Transverse colon (tissue), 3 donors: ENCODE results near the gene SGMS2.

Experiments used
- CTCF ChIP-seq, 5 experiments: fragments of 200-600 bp in 3 of 5; fragments of 450-650 bp in 2 of 5; sonication (generic) in 3 of 5; IDR thresholded peaks; 1 replicate in 2 of 5; 2 replicates in 3 of 5; pipeline ENCODE4 v1.5.1; 2016 to 2017; ENCODE audit warnings: antibody characterized with exemption in 5 of 5, inconsistent platforms in 3 of 5, mild to moderate bottlenecking in 2 of 5, moderate library complexity in 1 of 5
- EP300 ChIP-seq: sonication (generic); formaldehyde crosslinking; IDR thresholded peaks from one replicate; pipeline ENCODE4 v1.6.1; 2017; ENCODE audit warnings: antibody characterized with exemption, low read depth
- POLR2A ChIP-seq: fragments of 450-650 bp; IDR thresholded peaks from one replicate; pipeline ENCODE4 v1.6.1; 2016; ENCODE audit warnings: antibody characterized with exemption, mild to moderate bottlenecking, moderate library complexity

GRCh38 chr4:107823870-107824349 lies 822 bp upstream of the SGMS2 start:
- TF ChIP-seq EP300 (no peak), POLR2A (no peak), CTCF (IDR thresholded peaks at IDR 0.05) (peak in 1 of 5 experiments; percentile 7)
